NCI-H748 (cell line): ENCODE measurements around the gene GNG7.
"Not testable (repeated sequence)": the region's sequence is repeated elsewhere in the genome, so short reads cannot be mapped to it uniquely, and the experiment has no call there.

Source experiments
- DNase-seq: peaks from one replicate; lab custom pipeline; 2025; ENCODE audit not compliant: unreplicated experiment; lab: John Stamatoyannopoulos, UW

GNG7 gene

GRCh38 chr19:2646866-2647535 lies 55.5 kb downstream of the GNG7 start:
- no peak for DNase-seq

- DNase-seq = no peak
Measured at GRCh38 chr19:2645826-2646225, 56.7 kb downstream of the GNG7 start.

- DNase-seq = not testable (repeated sequence)
Measured at GRCh38 chr19:2643123-2643737, 59.3 kb downstream of the GNG7 start.

- no peak for DNase-seq
Measured at GRCh38 chr19:2641332-2641698, 61.2 kb downstream of the GNG7 start.

- DNase-seq = no peak
Measured at GRCh38 chr19:2640563-2641331, 61.7 kb downstream of the GNG7 start.

- DNase-seq = no peak
Measured at GRCh38 chr19:2639999-2640398, 62.5 kb downstream of the GNG7 start.

- no peak for DNase-seq
Measured at GRCh38 chr19:2638417-2638940, 64.0 kb downstream of the GNG7 start.

GRCh38 chr19:2636897-2637683 lies 65.4 kb downstream of the GNG7 start:
- peak; percentile 15 for DNase-seq

- DNase-seq = no peak
Measured at GRCh38 chr19:2636141-2636896, 66.2 kb downstream of the GNG7 start.

- no peak for DNase-seq
Measured at GRCh38 chr19:2634960-2635359, 67.5 kb downstream of the GNG7 start.

GRCh38 chr19:2634228-2634951 lies 68.1 kb downstream of the GNG7 start:
- no peak for DNase-seq

- no peak for DNase-seq
Measured at GRCh38 chr19:2633693-2634075, 68.8 kb downstream of the GNG7 start.

GRCh38 chr19:2631213-2631821 lies 71.2 kb downstream of the GNG7 start:
- DNase-seq = no peak

GRCh38 chr19:2630352-2631001 lies 72.0 kb downstream of the GNG7 start:
- DNase-seq = no peak

GRCh38 chr19:2629491-2630351 lies 72.8 kb downstream of the GNG7 start:
- DNase-seq = no peak

GRCh38 chr19:2628597-2628996 lies 73.9 kb downstream of the GNG7 start:
- no peak for DNase-seq

- DNase-seq = no peak
Measured at GRCh38 chr19:2627855-2628254, 74.6 kb downstream of the GNG7 start.

- DNase-seq = no peak
Measured at GRCh38 chr19:2627319-2627829, 75.1 kb downstream of the GNG7 start.
